Measurements from ENCODE around the gene HSCB.

GRCh38 chr22:28771195-28771791, 29.5 kb downstream of the HSCB start:
- TF ChIP-seq ATF3 (IDR thresholded peaks at IDR 0.05) (no peak), CTCF (IDR thresholded peaks at IDR 0.05; ENCODE audit: low read depth, low read length, missing input control) (no peak), TAF1 (conservative IDR thresholded peaks at IDR 0.05) (no peak), YY1 (IDR thresholded peaks at IDR 0.05) (no peak), JUND (IDR thresholded peaks at IDR 0.05) (peak; percentile 39 to 63), REST (IDR thresholded peaks at IDR 0.05) (no peak), RAD21 (IDR thresholded peaks at IDR 0.05) (no peak)
